Spinal cord (tissue), 10 donors: Measurements from ENCODE around the gene SUN1. TPM values are rescaled to one million over a fixed set of nuclear protein-coding genes. Genes with fewer than 3 reads are reported as not detected.

ENCODE experiments used
- DNase-seq, 6 donors: peaks; one replicate each; pipeline versions ENCODE4 v3.0.0 to v3.0.0-alpha.2; 2013 to 2015; ENCODE audit warnings: low spot score in 6 of 6, low read depth in 4 of 6
- H3K27ac ChIP-seq: one replicate; pipeline ENCODE4 v1.5.1; 2013; ENCODE audit warnings: low read depth, low read length, control low read depth
- H3K27me3 ChIP-seq: one replicate; pipeline ENCODE4 v1.6.1; 2013; ENCODE audit warnings: low read length; ENCODE audit not compliant: control insufficient read depth, insufficient read depth
- H3K36me3 ChIP-seq: one replicate; pipeline ENCODE4 v1.6.1; 2013; ENCODE audit warnings: low read length; ENCODE audit not compliant: control insufficient read depth, insufficient read depth
- H3K4me1 ChIP-seq: one replicate; pipeline ENCODE4 v1.6.1; 2013; ENCODE audit warnings: low read length; ENCODE audit not compliant: control insufficient read depth, insufficient read depth
- H3K4me3 ChIP-seq: one replicate; pipeline ENCODE4 v1.5.1; 2013; ENCODE audit warnings: low read depth, low read length, control low read depth
- H3K9me3 ChIP-seq: one replicate; pipeline ENCODE4 v1.6.1; 2013; ENCODE audit warnings: low read length; ENCODE audit not compliant: control insufficient read depth, insufficient read depth
- WGBS: methylation state at CpG from one replicate; pipeline ENCODE4 v1.1.5; 2013; ENCODE audit warnings: missing lambda C conversion rate; ENCODE audit not compliant: insufficient coverage; 5-methylcytosine and 5-hydroxymethylcytosine counted together
- polyA plus RNA-seq, 2 donors: library from polyadenylated mRNA; unstranded; fragments of 120-200 nt; gene quantifications; one replicate each; pipeline ENCODE4 v1.2.1, GENCODE V29; 2013; ENCODE audit not compliant: insufficient read length in 2 of 2
- total RNA-seq, 2 donors: library from RNA; depleted of rRNA in 1 of 2; stranded (reverse); fragments of 120-200 nt in 1 of 2; fragments of >200 nt in 1 of 2; gene quantifications; one replicate each; pipeline versions ENCODE4 v1.2.3 to v1.2.4, GENCODE V29; 2013 to 2014
- donor health status: healthy.

SUN1 gene
- total and polyA plus RNA-seq, 4 donors, result 114 to 185 (median 170) TPM

GRCh38 chr7:893686-894085 lies 61.4 kb downstream of the SUN1 start:
- 92% methylated on average over 18 of the region's 19 CpGs for WGBS
- Histone ChIP-seq H3K36me3 (peaks cover 94% of the 10 kb centered on the region), H3K4me3 (no peak overlapping the region), H3K27ac (no peak overlapping the region), H3K9me3 (no peaks in the 10 kb centered on the region), H3K4me1 (peaks cover 7% of the 10 kb centered on the region), H3K27me3 (no peaks in the 10 kb centered on the region)
- no peak for DNase-seq

GRCh38 chr7:894164-894867 lies 62.0 kb downstream of the SUN1 start:
- H3K4me3 ChIP-seq, result no peak overlapping the region
- DNase-seq, result no peak
- WGBS, result 91% methylated on average over 38 of the region's 40 CpGs
- H3K27ac ChIP-seq, result no peak overlapping the region
- H3K36me3 ChIP-seq, result peaks cover 94% of the 10 kb centered on the region
- H3K27me3 ChIP-seq, result no peaks in the 10 kb centered on the region
- H3K9me3 ChIP-seq, result no peaks in the 10 kb centered on the region
- H3K4me1 ChIP-seq, result peaks cover 7% of the 10 kb centered on the region

GRCh38 chr7:894927-895450 lies 62.7 kb downstream of the SUN1 start:
- Histone ChIP-seq H3K27ac (no peak overlapping the region), H3K36me3 (peaks cover 97% of the 10 kb centered on the region), H3K4me3 (no peak overlapping the region), H3K27me3 (no peaks in the 10 kb centered on the region), H3K9me3 (no peaks in the 10 kb centered on the region), H3K4me1 (peaks cover 7% of the 10 kb centered on the region)
- WGBS, result 92% methylated on average over 20 of the region's 21 CpGs
- DNase-seq, result no peak

- DNase-seq, result no peak
- Histone ChIP-seq H3K27ac (no peak overlapping the region), H3K9me3 (no peaks in the 10 kb centered on the region), H3K4me1 (peaks cover 8% of the 10 kb centered on the region), H3K27me3 (no peaks in the 10 kb centered on the region), H3K36me3 (peaks cover 98% of the 10 kb centered on the region), H3K4me3 (no peak overlapping the region)
- 93% methylated on average over 52 of the region's 52 CpGs for WGBS
These were observed 63.3 kb downstream of the SUN1 start for GRCh38 chr7:895451-896052.

GRCh38 chr7:896346-897075 lies 64.2 kb downstream of the SUN1 start:
- WGBS, result 90% methylated on average over 26 of the region's 42 CpGs
- Histone ChIP-seq H3K9me3 (no peaks in the 10 kb centered on the region), H3K4me1 (peaks cover 16% of the 10 kb centered on the region), H3K27me3 (no peaks in the 10 kb centered on the region), H3K36me3 (peaks cover 97% of the 10 kb centered on the region), H3K27ac (no peak overlapping the region), H3K4me3 (no peak overlapping the region)
- no peak for DNase-seq

- no peak overlapping the region for H3K27ac ChIP-seq
- H3K4me1 ChIP-seq, result peaks cover 20% of the 10 kb centered on the region
- H3K9me3 ChIP-seq, result no peaks in the 10 kb centered on the region
- no peak for DNase-seq
- H3K4me3 ChIP-seq, result no peak overlapping the region
- H3K36me3 ChIP-seq, result peaks cover 91% of the 10 kb centered on the region
- 97% methylated on average over 11 of the region's 14 CpGs for WGBS
- no peaks in the 10 kb centered on the region for H3K27me3 ChIP-seq
These were observed 64.8 kb downstream of the SUN1 start for GRCh38 chr7:897086-897485.

- 66% methylated on average over 23 of the region's 27 CpGs for WGBS
- Histone ChIP-seq H3K36me3 (peaks cover 85% of the 10 kb centered on the region), H3K4me1 (peaks cover 20% of the 10 kb centered on the region), H3K27ac (no peak overlapping the region), H3K4me3 (no peak overlapping the region), H3K27me3 (no peaks in the 10 kb centered on the region), H3K9me3 (no peaks in the 10 kb centered on the region)
- peak in 1 of 6 donors; percentile 30 for DNase-seq
These were observed 65.6 kb downstream of the SUN1 start for GRCh38 chr7:897771-898376.

- no peak overlapping the region for H3K4me3 ChIP-seq
- peaks cover 20% of the 10 kb centered on the region for H3K4me1 ChIP-seq
- H3K27ac ChIP-seq, result no peak overlapping the region
- H3K27me3 ChIP-seq, result no peaks in the 10 kb centered on the region
- peaks cover 85% of the 10 kb centered on the region for H3K36me3 ChIP-seq
- no peaks in the 10 kb centered on the region for H3K9me3 ChIP-seq
- DNase-seq, result no peak
- WGBS, result 91% methylated on average over 18 of the region's 18 CpGs
These were observed 66.2 kb downstream of the SUN1 start for GRCh38 chr7:898460-898854.

GRCh38 chr7:898855-899681 lies 66.8 kb downstream of the SUN1 start:
- H3K27me3 ChIP-seq, result no peaks in the 10 kb centered on the region
- WGBS, result 74% methylated on average over 54 of the region's 54 CpGs
- H3K4me3 ChIP-seq, result no peak overlapping the region
- peaks cover 20% of the 10 kb centered on the region for H3K4me1 ChIP-seq
- no peaks in the 10 kb centered on the region for H3K9me3 ChIP-seq
- no peak for DNase-seq
- peaks cover 85% of the 10 kb centered on the region for H3K36me3 ChIP-seq
- H3K27ac ChIP-seq, result no peak overlapping the region
